Parathyroid adenoma (tissue), 2 donors: ENCODE results near the gene MEIS2.

Source experiments
- H2AFZ ChIP-seq: fragments of 300-600 bp; sonication (generic); one replicate; pipeline ENCODE4 v1.7.0; 2017; ENCODE audit warnings: antibody characterized with exemption, mild to moderate bottlenecking
- H3K27ac ChIP-seq: fragments of 300-600 bp; sonication (generic); one replicate; pipeline ENCODE4 v1.7.0; 2017
- H3K27me3 ChIP-seq: fragments of 300-600 bp; sonication (generic); one replicate; pipeline ENCODE4 v1.7.0; 2017; ENCODE audit warnings: low read length; ENCODE audit not compliant: control insufficient read depth, insufficient read depth
- H3K36me3 ChIP-seq: fragments of 300-600 bp; sonication (generic); one replicate; pipeline ENCODE4 v1.7.0; 2017; ENCODE audit warnings: low read length; ENCODE audit not compliant: control insufficient read depth, insufficient read depth
- H3K4me1 ChIP-seq: fragments of 300-600 bp; sonication (generic); one replicate; pipeline ENCODE4 v1.7.0; 2017; ENCODE audit warnings: control low read depth
- H3K4me2 ChIP-seq: fragments of 300-600 bp; sonication (generic); one replicate; pipeline ENCODE4 v1.7.0; 2017; ENCODE audit warnings: low read length
- H3K4me3 ChIP-seq: fragments of 300-600 bp; sonication (generic); one replicate; pipeline ENCODE4 v1.7.0; 2017; ENCODE audit warnings: low read depth, low read length
- H3K79me2 ChIP-seq: fragments of 300-600 bp; sonication (generic); one replicate; pipeline ENCODE4 v1.7.0; 2017; ENCODE audit warnings: control low read depth
- H3K9ac ChIP-seq: fragments of 300-600 bp; sonication (generic); one replicate; pipeline ENCODE4 v1.7.0; 2017; ENCODE audit warnings: mild to moderate bottlenecking
- H3K9me3 ChIP-seq: fragments of 300-600 bp; sonication (generic); one replicate; pipeline ENCODE4 v1.7.0; 2017; ENCODE audit warnings: low read length; ENCODE audit not compliant: control insufficient read depth
- TF ChIP-seq, protein P1 (sequence below): fragments of 300-600 bp; sonication (generic); IDR thresholded peaks from one replicate; pipeline ENCODE4 v1.7.0; 2017; ENCODE audit warnings: antibody characterized with exemption, mild to moderate bottlenecking
- donor health status: primary hyperparathyroidism.

The MEIS2 gene

DNA sequence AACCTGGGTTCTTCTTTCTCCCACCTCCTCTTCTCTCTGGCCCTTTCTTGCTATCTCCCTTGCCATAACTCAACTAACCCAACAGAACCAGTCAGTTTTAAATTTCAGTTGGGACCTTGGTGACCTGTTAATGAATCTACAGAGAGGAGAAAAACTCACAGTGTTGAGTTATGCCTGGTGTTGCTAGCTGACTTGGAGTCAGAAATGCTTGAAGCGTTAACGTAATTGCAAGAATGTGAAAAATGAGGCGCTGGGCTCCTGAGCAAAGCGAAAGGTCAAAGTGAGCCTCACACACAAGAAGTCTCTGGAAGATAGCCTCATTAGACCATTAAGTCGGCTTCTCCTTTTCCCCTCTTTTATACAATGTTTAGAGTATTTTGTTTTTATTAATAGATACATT lies 18.4 kb downstream of the MEIS2 start:
- Histone ChIP-seq H3K9ac (no peak overlapping the region), H3K36me3 (no peaks in the 10 kb centered on the region), H3K79me2 (no peaks in the 10 kb centered on the region), H3K27me3 (no peaks in the 10 kb centered on the region), H3K27ac (no peak overlapping the region), H2AFZ (no peak overlapping the region), H3K9me3 (no peaks in the 10 kb centered on the region), H3K4me2 (no peak overlapping the region), H3K4me3 (no peak overlapping the region), H3K4me1 (no peaks in the 10 kb centered on the region)
- TF ChIP-seq, protein P1, sequence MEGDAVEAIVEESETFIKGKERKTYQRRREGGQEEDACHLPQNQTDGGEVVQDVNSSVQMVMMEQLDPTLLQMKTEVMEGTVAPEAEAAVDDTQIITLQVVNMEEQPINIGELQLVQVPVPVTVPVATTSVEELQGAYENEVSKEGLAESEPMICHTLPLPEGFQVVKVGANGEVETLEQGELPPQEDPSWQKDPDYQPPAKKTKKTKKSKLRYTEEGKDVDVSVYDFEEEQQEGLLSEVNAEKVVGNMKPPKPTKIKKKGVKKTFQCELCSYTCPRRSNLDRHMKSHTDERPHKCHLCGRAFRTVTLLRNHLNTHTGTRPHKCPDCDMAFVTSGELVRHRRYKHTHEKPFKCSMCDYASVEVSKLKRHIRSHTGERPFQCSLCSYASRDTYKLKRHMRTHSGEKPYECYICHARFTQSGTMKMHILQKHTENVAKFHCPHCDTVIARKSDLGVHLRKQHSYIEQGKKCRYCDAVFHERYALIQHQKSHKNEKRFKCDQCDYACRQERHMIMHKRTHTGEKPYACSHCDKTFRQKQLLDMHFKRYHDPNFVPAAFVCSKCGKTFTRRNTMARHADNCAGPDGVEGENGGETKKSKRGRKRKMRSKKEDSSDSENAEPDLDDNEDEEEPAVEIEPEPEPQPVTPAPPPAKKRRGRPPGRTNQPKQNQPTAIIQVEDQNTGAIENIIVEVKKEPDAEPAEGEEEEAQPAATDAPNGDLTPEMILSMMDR = no peak

- Histone ChIP-seq H2AFZ (no peak overlapping the region), H3K9ac (no peak overlapping the region), H3K4me1 (no peaks in the 10 kb centered on the region), H3K79me2 (no peaks in the 10 kb centered on the region), H3K9me3 (no peaks in the 10 kb centered on the region), H3K36me3 (no peaks in the 10 kb centered on the region), H3K27ac (no peak overlapping the region), H3K4me3 (no peak overlapping the region), H3K4me2 (no peak overlapping the region), H3K27me3 (no peaks in the 10 kb centered on the region)
- TF ChIP-seq, protein P1 = no peak
Observed at GRCh38 chr15:37080261-37080921, 20.0 kb downstream of the MEIS2 start.

DNA sequence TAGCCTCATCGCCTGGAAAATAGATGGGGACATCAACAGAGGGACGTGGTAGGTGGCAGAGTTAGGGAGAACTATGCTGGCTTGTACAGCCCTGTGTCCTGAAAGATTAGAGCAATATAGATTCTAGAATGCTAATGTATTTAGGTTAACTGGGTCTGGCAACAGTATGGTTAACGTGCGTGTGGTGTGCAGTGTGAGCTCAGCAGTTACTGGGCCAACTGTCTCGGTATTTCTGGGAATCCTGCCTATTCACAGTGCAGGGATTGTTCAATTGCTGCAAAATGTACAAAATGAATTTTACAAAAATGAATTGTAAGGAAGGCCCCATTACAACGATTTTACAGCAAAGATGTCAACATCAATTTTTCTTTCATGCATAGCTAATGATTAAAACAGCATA lies 20.6 kb downstream of the MEIS2 start:
- TF ChIP-seq, protein P1 = no peak
- Histone ChIP-seq H3K4me1 (no peaks in the 10 kb centered on the region), H3K36me3 (no peaks in the 10 kb centered on the region), H3K27ac (no peak overlapping the region), H3K79me2 (no peaks in the 10 kb centered on the region), H3K27me3 (no peaks in the 10 kb centered on the region), H3K4me2 (no peak overlapping the region), H3K4me3 (no peak overlapping the region), H3K9ac (no peak overlapping the region), H3K9me3 (no peaks in the 10 kb centered on the region), H2AFZ (no peak overlapping the region)

GRCh38 chr15:37078566-37078965 lies 21.8 kb downstream of the MEIS2 start:
- Histone ChIP-seq H3K36me3 (no peaks in the 10 kb centered on the region), H3K4me1 (no peaks in the 10 kb centered on the region), H3K4me2 (no peak overlapping the region), H3K27me3 (no peaks in the 10 kb centered on the region), H3K9me3 (no peaks in the 10 kb centered on the region), H3K4me3 (no peak overlapping the region), H2AFZ (no peak overlapping the region), H3K79me2 (no peaks in the 10 kb centered on the region), H3K27ac (no peak overlapping the region), H3K9ac (no peak overlapping the region)
- TF ChIP-seq, protein P1 = no peak
